Measurements from ENCODE around the gene OSBPL2.

- TF ChIP-seq, protein P1, sequence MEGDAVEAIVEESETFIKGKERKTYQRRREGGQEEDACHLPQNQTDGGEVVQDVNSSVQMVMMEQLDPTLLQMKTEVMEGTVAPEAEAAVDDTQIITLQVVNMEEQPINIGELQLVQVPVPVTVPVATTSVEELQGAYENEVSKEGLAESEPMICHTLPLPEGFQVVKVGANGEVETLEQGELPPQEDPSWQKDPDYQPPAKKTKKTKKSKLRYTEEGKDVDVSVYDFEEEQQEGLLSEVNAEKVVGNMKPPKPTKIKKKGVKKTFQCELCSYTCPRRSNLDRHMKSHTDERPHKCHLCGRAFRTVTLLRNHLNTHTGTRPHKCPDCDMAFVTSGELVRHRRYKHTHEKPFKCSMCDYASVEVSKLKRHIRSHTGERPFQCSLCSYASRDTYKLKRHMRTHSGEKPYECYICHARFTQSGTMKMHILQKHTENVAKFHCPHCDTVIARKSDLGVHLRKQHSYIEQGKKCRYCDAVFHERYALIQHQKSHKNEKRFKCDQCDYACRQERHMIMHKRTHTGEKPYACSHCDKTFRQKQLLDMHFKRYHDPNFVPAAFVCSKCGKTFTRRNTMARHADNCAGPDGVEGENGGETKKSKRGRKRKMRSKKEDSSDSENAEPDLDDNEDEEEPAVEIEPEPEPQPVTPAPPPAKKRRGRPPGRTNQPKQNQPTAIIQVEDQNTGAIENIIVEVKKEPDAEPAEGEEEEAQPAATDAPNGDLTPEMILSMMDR (IDR thresholded peaks at IDR 0.05), result no peak
- no peak for TF ChIP-seq POLR2A (IDR thresholded peaks at IDR 0.05)
Measured at GRCh38 chr20:62245911-62246280, 7.6 kb downstream of the OSBPL2 start.
